LNCaP clone FGC (cell line): ENCODE data around the gene SMARCA4.

Experiments
- DNase-seq: peaks from one replicate; pipeline ENCODE4 v3.0.0-alpha.2; 2011; ENCODE audit warnings: low read depth
- H3K4me3 ChIP-seq: 2 replicates; pipeline ENCODE4 v1.5.1; 2011; ENCODE audit warnings: mild to moderate bottlenecking, low read depth, low read length, control low read depth
- TF ChIP-seq, protein P1 (sequence below): IDR thresholded peaks from 2 replicates; pipeline ENCODE4 v1.5.1; 2012; ENCODE audit warnings: mild to moderate bottlenecking; ENCODE audit not compliant: control insufficient read depth, insufficient read depth; ENCODE audit errors: extremely low read depth

The SMARCA4 gene

DNA sequence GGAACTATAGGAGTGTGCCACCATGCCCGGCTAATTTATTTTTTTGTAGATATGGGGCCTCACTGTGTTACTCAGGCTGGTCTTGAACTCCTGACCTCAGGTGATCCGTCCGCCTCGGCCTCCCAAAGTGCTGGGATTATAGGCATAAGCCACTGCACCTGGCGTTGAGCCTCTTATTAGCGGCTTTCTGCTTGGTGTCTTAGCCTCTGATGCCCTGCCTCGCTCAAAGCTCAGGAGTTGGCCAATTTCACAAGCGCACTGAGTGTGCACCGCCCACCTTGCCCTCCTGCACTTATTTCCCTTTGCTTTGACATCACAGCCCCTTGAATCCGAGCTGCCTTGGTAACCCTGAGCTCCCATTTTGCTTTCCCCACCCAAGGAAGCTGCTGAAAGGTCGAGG lies 42.5 kb upstream of the SMARCA4 start:
- no peak for DNase-seq
- H3K4me3 ChIP-seq, result no peak overlapping the region
- TF ChIP-seq, protein P1, sequence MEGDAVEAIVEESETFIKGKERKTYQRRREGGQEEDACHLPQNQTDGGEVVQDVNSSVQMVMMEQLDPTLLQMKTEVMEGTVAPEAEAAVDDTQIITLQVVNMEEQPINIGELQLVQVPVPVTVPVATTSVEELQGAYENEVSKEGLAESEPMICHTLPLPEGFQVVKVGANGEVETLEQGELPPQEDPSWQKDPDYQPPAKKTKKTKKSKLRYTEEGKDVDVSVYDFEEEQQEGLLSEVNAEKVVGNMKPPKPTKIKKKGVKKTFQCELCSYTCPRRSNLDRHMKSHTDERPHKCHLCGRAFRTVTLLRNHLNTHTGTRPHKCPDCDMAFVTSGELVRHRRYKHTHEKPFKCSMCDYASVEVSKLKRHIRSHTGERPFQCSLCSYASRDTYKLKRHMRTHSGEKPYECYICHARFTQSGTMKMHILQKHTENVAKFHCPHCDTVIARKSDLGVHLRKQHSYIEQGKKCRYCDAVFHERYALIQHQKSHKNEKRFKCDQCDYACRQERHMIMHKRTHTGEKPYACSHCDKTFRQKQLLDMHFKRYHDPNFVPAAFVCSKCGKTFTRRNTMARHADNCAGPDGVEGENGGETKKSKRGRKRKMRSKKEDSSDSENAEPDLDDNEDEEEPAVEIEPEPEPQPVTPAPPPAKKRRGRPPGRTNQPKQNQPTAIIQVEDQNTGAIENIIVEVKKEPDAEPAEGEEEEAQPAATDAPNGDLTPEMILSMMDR, result no peak

DNA sequence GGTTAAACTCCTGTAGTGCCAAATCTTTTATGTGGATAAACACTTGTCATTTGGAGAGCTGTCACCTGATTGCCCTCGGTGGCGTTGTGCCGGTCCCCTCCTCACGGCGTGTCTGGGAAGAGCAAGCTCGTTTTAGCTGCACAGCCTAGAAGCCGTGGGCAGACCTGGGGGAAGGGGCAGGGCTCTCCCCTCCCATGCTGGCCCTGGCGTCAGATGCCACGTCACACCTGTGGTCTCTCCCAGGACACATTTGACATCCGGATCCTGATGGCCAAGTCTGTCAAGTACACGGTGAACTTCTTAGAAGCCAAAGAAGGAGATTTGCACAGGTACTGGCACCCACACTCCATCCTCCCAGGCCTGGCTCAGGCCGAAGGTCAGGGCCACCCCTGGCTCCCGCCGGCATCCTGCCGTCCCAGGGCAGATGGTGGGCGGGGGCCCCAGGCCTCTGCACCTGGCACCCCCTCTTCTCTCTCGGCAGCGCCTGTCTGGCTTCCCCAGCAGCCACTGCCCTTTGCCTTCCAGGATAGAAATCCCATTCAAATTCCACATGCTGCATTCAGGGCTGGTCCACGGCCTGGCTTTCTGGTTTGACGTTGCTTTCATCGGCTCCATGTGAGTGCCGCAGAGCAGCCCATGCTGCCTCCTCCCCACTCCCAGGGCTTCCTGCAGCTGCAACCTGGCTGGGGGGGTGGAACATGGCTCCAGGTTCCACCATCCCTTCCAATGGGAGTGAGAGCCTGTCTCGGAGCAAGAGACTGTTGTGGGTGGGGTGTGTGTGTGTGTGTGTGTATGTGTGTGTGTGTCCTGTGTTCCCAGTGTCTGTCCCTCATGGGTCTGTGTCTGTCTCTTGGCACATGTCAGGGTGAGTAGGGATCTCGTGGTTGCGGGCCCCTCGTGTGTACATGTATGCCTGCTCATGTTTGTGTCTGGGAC lies 41.2 kb upstream of the SMARCA4 start:
- DNase-seq, result no peak
- TF ChIP-seq, protein P1, result no peak
- no peak overlapping the region for H3K4me3 ChIP-seq

GRCh38 chr19:10920288-10920655 lies 40.6 kb upstream of the SMARCA4 start:
- TF ChIP-seq, protein P1, result no peak
- no peak overlapping the region for H3K4me3 ChIP-seq
- DNase-seq, result no peak

- no peak overlapping the region for H3K4me3 ChIP-seq
- TF ChIP-seq, protein P1, result no peak
- DNase-seq, result no peak
Observed at GRCh38 chr19:10920781-10921180, 40.0 kb upstream of the SMARCA4 start.

GRCh38 chr19:10921199-10921909 lies 39.5 kb upstream of the SMARCA4 start:
- no peak for DNase-seq
- TF ChIP-seq, protein P1, result no peak
- H3K4me3 ChIP-seq, result no peak overlapping the region

GRCh38 chr19:10921910-10922637 lies 38.8 kb upstream of the SMARCA4 start:
- no peak overlapping the region for H3K4me3 ChIP-seq
- TF ChIP-seq, protein P1, result no peak
- DNase-seq, result no peak
